OCI-LY7 (cell line): ENCODE data around the gene GPS1.

Experiments
- EZH2phosphoT487 ChIP-seq: fragments of 200-600 bp; sonication (generic); IDR thresholded peaks from 2 replicates; pipeline ENCODE4 v1.6.1; 2018; ENCODE audit warnings: low read depth, borderline replicate concordance, mild to moderate bottlenecking, mixed run types, antibody characterized with exemption, low read length, moderate library complexity, mixed read lengths
- TF ChIP-seq, protein P1 (sequence below): fragments of 200-600 bp; sonication (generic); conservative IDR thresholded peaks from 2 replicates; pipeline ENCODE4 v1.5.1; 2014; ENCODE audit warnings: mild to moderate bottlenecking, antibody characterized with exemption, low read length, moderate library complexity, mixed read lengths

- TF ChIP-seq, protein P1, sequence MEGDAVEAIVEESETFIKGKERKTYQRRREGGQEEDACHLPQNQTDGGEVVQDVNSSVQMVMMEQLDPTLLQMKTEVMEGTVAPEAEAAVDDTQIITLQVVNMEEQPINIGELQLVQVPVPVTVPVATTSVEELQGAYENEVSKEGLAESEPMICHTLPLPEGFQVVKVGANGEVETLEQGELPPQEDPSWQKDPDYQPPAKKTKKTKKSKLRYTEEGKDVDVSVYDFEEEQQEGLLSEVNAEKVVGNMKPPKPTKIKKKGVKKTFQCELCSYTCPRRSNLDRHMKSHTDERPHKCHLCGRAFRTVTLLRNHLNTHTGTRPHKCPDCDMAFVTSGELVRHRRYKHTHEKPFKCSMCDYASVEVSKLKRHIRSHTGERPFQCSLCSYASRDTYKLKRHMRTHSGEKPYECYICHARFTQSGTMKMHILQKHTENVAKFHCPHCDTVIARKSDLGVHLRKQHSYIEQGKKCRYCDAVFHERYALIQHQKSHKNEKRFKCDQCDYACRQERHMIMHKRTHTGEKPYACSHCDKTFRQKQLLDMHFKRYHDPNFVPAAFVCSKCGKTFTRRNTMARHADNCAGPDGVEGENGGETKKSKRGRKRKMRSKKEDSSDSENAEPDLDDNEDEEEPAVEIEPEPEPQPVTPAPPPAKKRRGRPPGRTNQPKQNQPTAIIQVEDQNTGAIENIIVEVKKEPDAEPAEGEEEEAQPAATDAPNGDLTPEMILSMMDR: no peak
- TF ChIP-seq EZH2phosphoT487: no peak
Measured at GRCh38 chr17:82022981-82023446, 28.7 kb upstream of the GPS1 start, which contains the start of gene LRRC45.
